Measurements from ENCODE around the gene SLC17A1. TPM values are rescaled to one million over a fixed set of nuclear protein-coding genes. Genes with fewer than 3 reads are reported as not detected.

The SLC17A1 gene
- polyA plus RNA-seq, 1 donor (not counting 4 experiments of a cell fraction or from before 2014, with no cell fraction given) = not detected

DNA sequence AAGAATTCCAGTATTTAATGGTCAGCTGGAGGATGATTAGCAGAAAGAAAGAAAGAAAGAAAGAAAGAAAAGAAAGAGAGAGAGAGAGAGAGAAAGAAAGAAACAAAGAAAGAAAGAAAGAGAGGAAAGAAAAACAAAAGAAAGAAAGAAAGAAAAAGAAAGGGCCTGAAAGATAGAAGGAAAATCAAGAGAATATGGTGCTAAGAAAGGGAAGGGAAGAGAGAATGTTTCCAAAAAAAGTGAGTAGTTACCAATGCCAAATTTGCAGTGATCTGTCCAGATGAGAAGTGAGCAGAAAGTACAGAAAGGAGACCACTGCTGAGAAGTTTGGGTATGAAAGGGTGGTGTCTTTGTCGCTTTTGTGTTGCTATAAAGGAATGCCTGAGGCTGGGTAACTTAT lies 50.7 kb downstream of the SLC17A1 start:
- Histone ChIP-seq H4K20me1 (ENCODE audit: control insufficient read depth, extremely low read depth, insufficient read depth, low read length) (no peaks in the 10 kb centered on the region), H3K27ac (ENCODE audit: control insufficient read depth, insufficient read depth, low read length) (no peak overlapping the region), H3K4me2 (ENCODE audit: control insufficient read depth, extremely low read depth, insufficient read depth, low read depth, low read length) (no peak overlapping the region), H3K9me1 (ENCODE audit: control insufficient read depth, extremely low read depth, insufficient read depth, low read length) (no peaks in the 10 kb centered on the region), H3K4me3 (ENCODE audit: control insufficient read depth in 2 of 3, extremely low read depth in 1 of 3, insufficient read depth in 2 of 3, low read depth in 1 of 3, low read length in 3 of 3) (no peak overlapping the region), H2AFZ (ENCODE audit: control insufficient read depth, low read length) (no peak overlapping the region), H3K4me1 (ENCODE audit: control insufficient read depth, extremely low read depth, insufficient read depth, low read length) (no peaks in the 10 kb centered on the region), H3K27me3 (ENCODE audit: control insufficient read depth, extremely low read depth, insufficient read depth, low read length) (no peaks in the 10 kb centered on the region), H3K9me3 (ENCODE audit: control insufficient read depth, low read depth, low read length) (no peaks in the 10 kb centered on the region), H3K79me2 (ENCODE audit: control insufficient read depth, insufficient read depth, low read length) (no peaks in the 10 kb centered on the region), H3K9ac (ENCODE audit: control insufficient read depth, extremely low read depth, insufficient read depth, low read length) (no peak overlapping the region), H3K36me3 (ENCODE audit: control insufficient read depth in 2 of 2, extremely low read depth in 1 of 2, insufficient read depth in 2 of 2, low read length in 2 of 2) (no peaks in the 10 kb centered on the region)
- TF ChIP-seq, protein P1, sequence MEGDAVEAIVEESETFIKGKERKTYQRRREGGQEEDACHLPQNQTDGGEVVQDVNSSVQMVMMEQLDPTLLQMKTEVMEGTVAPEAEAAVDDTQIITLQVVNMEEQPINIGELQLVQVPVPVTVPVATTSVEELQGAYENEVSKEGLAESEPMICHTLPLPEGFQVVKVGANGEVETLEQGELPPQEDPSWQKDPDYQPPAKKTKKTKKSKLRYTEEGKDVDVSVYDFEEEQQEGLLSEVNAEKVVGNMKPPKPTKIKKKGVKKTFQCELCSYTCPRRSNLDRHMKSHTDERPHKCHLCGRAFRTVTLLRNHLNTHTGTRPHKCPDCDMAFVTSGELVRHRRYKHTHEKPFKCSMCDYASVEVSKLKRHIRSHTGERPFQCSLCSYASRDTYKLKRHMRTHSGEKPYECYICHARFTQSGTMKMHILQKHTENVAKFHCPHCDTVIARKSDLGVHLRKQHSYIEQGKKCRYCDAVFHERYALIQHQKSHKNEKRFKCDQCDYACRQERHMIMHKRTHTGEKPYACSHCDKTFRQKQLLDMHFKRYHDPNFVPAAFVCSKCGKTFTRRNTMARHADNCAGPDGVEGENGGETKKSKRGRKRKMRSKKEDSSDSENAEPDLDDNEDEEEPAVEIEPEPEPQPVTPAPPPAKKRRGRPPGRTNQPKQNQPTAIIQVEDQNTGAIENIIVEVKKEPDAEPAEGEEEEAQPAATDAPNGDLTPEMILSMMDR (optimal IDR thresholded peaks at IDR 0.05 in 1 of 3, IDR thresholded peaks at IDR 0.05 in 1 of 3, conservative IDR thresholded peaks at IDR 0.05 in 1 of 3; ENCODE audit: extremely low read depth in 1 of 3, insufficient read depth in 2 of 3, low read length in 3 of 3) = no peak
- TF ChIP-seq EZH2 (IDR thresholded peaks at IDR 0.05; ENCODE audit: low read length) = no peak
- no peak for DNase-seq (ENCODE audit: low read depth, low spot score)
- dilution Hi-C loops (cut with MboI; ENCODE audit: extremely low pct_ligation_motif_present, low sequenced_read_pairs) = no loop called here
- FAIRE-seq = no peak

DNA sequence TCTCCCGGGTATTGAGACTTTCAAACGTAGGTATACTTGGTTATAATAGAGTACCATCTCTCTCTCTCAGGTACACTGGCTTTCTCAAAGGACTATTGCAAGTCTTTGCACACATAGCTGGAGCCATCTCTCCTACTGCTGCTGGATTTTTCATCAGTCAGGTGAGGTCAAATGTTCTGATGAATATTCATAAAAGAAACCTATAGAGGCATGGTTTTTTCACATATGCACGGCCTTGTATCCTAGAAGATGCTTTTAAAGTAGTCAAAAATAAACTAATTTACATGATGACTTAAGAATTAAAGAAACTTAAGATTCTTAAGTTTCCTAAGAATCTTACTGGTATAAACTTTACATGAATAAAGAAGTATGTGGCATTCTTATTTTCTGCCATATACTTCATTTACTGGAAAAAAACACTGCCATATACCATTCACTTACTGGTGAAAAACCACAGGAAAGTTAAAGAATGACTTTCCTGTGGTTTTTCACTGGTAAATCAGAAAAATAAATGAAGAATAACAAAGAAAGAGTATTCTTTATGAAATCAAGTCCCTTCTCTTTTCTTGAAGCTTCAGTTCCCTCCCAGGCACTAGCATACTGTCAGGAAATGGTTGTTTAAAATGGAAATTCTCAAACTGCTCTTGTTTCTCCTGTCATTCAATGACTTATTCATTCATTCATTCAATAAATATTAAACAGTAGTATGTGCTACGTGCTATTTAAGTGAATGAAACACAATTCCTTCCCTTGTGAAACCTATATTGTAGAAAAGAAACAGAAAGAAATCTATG lies 53.8 kb downstream of the SLC17A1 start:
- no peak overlapping the region for H3K4me2 ChIP-seq (ENCODE audit: control insufficient read depth, extremely low read depth, insufficient read depth, low read depth, low read length)
- no peaks in the 10 kb centered on the region for H3K9me3 ChIP-seq (ENCODE audit: control insufficient read depth, low read depth, low read length)
- no peak for TF ChIP-seq EZH2 (IDR thresholded peaks at IDR 0.05; ENCODE audit: low read length)
- TF ChIP-seq, protein P1 (optimal IDR thresholded peaks at IDR 0.05 in 1 of 3, IDR thresholded peaks at IDR 0.05 in 1 of 3, conservative IDR thresholded peaks at IDR 0.05 in 1 of 3; ENCODE audit: extremely low read depth in 1 of 3, insufficient read depth in 2 of 3, low read length in 3 of 3) = no peak
- H3K4me3 ChIP-seq (ENCODE audit: control insufficient read depth in 2 of 3, extremely low read depth in 1 of 3, insufficient read depth in 2 of 3, low read depth in 1 of 3, low read length in 3 of 3) = no peak overlapping the region
- no peaks in the 10 kb centered on the region for H3K36me3 ChIP-seq (ENCODE audit: control insufficient read depth in 2 of 2, extremely low read depth in 1 of 2, insufficient read depth in 2 of 2, low read length in 2 of 2)
- no peaks in the 10 kb centered on the region for H3K9me1 ChIP-seq (ENCODE audit: control insufficient read depth, extremely low read depth, insufficient read depth, low read length)
- FAIRE-seq (no peak), DNase-seq (ENCODE audit: low read depth, low spot score) (no peak)
- H3K27ac ChIP-seq (ENCODE audit: control insufficient read depth, insufficient read depth, low read length) = no peak overlapping the region
- no peak overlapping the region for H3K9ac ChIP-seq (ENCODE audit: control insufficient read depth, extremely low read depth, insufficient read depth, low read length)
- H3K27me3 ChIP-seq (ENCODE audit: control insufficient read depth, extremely low read depth, insufficient read depth, low read length) = peaks cover under 1% of the 10 kb centered on the region
- H3K79me2 ChIP-seq (ENCODE audit: control insufficient read depth, insufficient read depth, low read length) = no peaks in the 10 kb centered on the region
- H4K20me1 ChIP-seq (ENCODE audit: control insufficient read depth, extremely low read depth, insufficient read depth, low read length) = no peaks in the 10 kb centered on the region
- dilution Hi-C loops (cut with MboI; ENCODE audit: extremely low pct_ligation_motif_present, low sequenced_read_pairs) = loop anchor here (5.0 kb wide), 1 partner anchor 96 kb away; no protein-coding TSS in a partner anchor
- H3K4me1 ChIP-seq (ENCODE audit: control insufficient read depth, extremely low read depth, insufficient read depth, low read length) = no peaks in the 10 kb centered on the region
- no peak overlapping the region for H2AFZ ChIP-seq (ENCODE audit: control insufficient read depth, low read length)

Data from keratinocyte (primary cell).